A673 (cell line): ENCODE measurements around the gene TXNRD3.

Experiments used
- CTCF ChIP-seq: fragments of 300-800, 200-600 bp; sonication (generic); conservative IDR thresholded peaks from 2 replicates; pipeline ENCODE4 v1.5.1; 2017; ENCODE audit warnings: low read depth, mild to moderate bottlenecking, antibody characterized with exemption, low read length, moderate library complexity, mixed read lengths
- EZH2 ChIP-seq: fragments of 200-600 bp; sonication (generic); IDR thresholded peaks from 2 replicates; pipeline ENCODE4 v1.6.1; 2017; ENCODE audit warnings: borderline replicate concordance, low read depth, mild to moderate bottlenecking, mixed read lengths, antibody characterized with exemption, low read length; ENCODE audit not compliant: poor library complexity, severe bottlenecking

GRCh38 chr3:126634803-126635202 is 20.1 kb downstream of the TXNRD3 start:
- no peak for TF ChIP-seq CTCF
- TF ChIP-seq EZH2: no peak
